Measurements from ENCODE around the gene KLF5.

The KLF5 gene

GRCh38 chr13:73058736-73059459 lies at the start of gene KLF5:
KLF5 (plus strand) TSS chr13:73059005; CDS start chr13:73059328, 323 bp downstream.
- Histone ChIP-seq H3K9me2 (replicated peaks; ENCODE audit: insufficient read depth, low read length) (no peaks in the 10 kb centered on the region), H3K9me3 (ENCODE audit: insufficient read depth, low read length) (no peaks in the 10 kb centered on the region), H3K27me3 (ENCODE audit: low read length) (no peaks in the 10 kb centered on the region), H3K4me2 (ENCODE audit: low read depth, low read length, poor library complexity, severe bottlenecking) (peak within 1 kb of the TSS; percentile 78), H4K20me1 (ENCODE audit: low read depth, low read length) (peaks cover 4% of the 10 kb centered on the region; the same call in 1 of the 2 replicates), H3K27ac (ENCODE audit: low read depth, low read length) (no peak within 1 kb of the TSS), H3K4me3 (ENCODE audit: insufficient read depth, low read length, poor library complexity, severe bottlenecking) (peak within 1 kb of the TSS; percentile 64), H3K36me3 (ENCODE audit: low read length) (no peaks in the 10 kb centered on the region), H2AFZ (ENCODE audit: low read depth, low read length, severe bottlenecking) (peak within 1 kb of the TSS; percentile 94), H3K79me2 (ENCODE audit: insufficient read depth, low read length) (no peaks in the 10 kb centered on the region), H3K9ac (ENCODE audit: low read length) (peak within 1 kb of the TSS; percentile 71), H3F3A (ENCODE audit: insufficient read depth) (peaks cover 4% of the 10 kb centered on the region; the same call in 1 of the 2 replicates)
- no peak for TF ChIP-seq CTCF (IDR thresholded peaks at IDR 0.05; ENCODE audit: insufficient read depth, low read length, poor library complexity, severe bottlenecking)
- TF ChIP-seq EZH2phosphoT487 (conservative IDR thresholded peaks at IDR 0.05; ENCODE audit: low read length), result no peak

- H4K20me1 ChIP-seq (ENCODE audit: low read depth, low read length), result no peaks in the 10 kb centered on the region
- H3F3A ChIP-seq (ENCODE audit: insufficient read depth), result no peaks in the 10 kb centered on the region
- H3K9ac ChIP-seq (ENCODE audit: low read length), result no peak overlapping the region
- no peaks in the 10 kb centered on the region for H3K27me3 ChIP-seq (ENCODE audit: low read length)
- H3K9me3 ChIP-seq (ENCODE audit: insufficient read depth, low read length), result no peaks in the 10 kb centered on the region
- no peak overlapping the region for H3K4me2 ChIP-seq (ENCODE audit: low read depth, low read length, poor library complexity, severe bottlenecking)
- H3K9me2 ChIP-seq (replicated peaks; ENCODE audit: insufficient read depth, low read length), result no peaks in the 10 kb centered on the region
- no peak overlapping the region for H2AFZ ChIP-seq (ENCODE audit: low read depth, low read length, severe bottlenecking)
- no peak overlapping the region for H3K4me3 ChIP-seq (ENCODE audit: insufficient read depth, low read length, poor library complexity, severe bottlenecking)
- H3K27ac ChIP-seq (ENCODE audit: low read depth, low read length), result no peak overlapping the region
- no peaks in the 10 kb centered on the region for H3K36me3 ChIP-seq (ENCODE audit: low read length)
- TF ChIP-seq EZH2phosphoT487 (conservative IDR thresholded peaks at IDR 0.05; ENCODE audit: low read length) (no peak), CTCF (IDR thresholded peaks at IDR 0.05; ENCODE audit: insufficient read depth, low read length, poor library complexity, severe bottlenecking) (no peak)
- no peaks in the 10 kb centered on the region for H3K79me2 ChIP-seq (ENCODE audit: insufficient read depth, low read length)
These were observed 47.1 kb upstream of the KLF5 start for GRCh38 chr13:73011751-73012150.

- Histone ChIP-seq H3K36me3 (ENCODE audit: low read length) (no peaks in the 10 kb centered on the region), H3K27ac (ENCODE audit: low read depth, low read length) (no peak overlapping the region), H3K4me3 (ENCODE audit: insufficient read depth, low read length, poor library complexity, severe bottlenecking) (no peak overlapping the region), H3F3A (ENCODE audit: insufficient read depth) (no peaks in the 10 kb centered on the region), H3K9me2 (replicated peaks; ENCODE audit: insufficient read depth, low read length) (no peaks in the 10 kb centered on the region), H3K9ac (ENCODE audit: low read length) (no peak overlapping the region), H3K27me3 (ENCODE audit: low read length) (no peaks in the 10 kb centered on the region), H2AFZ (ENCODE audit: low read depth, low read length, severe bottlenecking) (no peak overlapping the region), H3K4me2 (ENCODE audit: low read depth, low read length, poor library complexity, severe bottlenecking) (no peak overlapping the region), H3K9me3 (ENCODE audit: insufficient read depth, low read length) (no peaks in the 10 kb centered on the region), H4K20me1 (ENCODE audit: low read depth, low read length) (no peaks in the 10 kb centered on the region), H3K79me2 (ENCODE audit: insufficient read depth, low read length) (no peaks in the 10 kb centered on the region)
- TF ChIP-seq CTCF (IDR thresholded peaks at IDR 0.05; ENCODE audit: insufficient read depth, low read length, poor library complexity, severe bottlenecking) (no peak), EZH2phosphoT487 (conservative IDR thresholded peaks at IDR 0.05; ENCODE audit: low read length) (no peak)
These were observed 43.0 kb upstream of the KLF5 start for GRCh38 chr13:73015805-73016204.
